Esophagus muscularis mucosa (tissue), 2 donors: ENCODE results near the gene TMEM47.

Experiments used
- EP300 ChIP-seq: sonication (generic); formaldehyde crosslinking; IDR thresholded peaks from one replicate; pipeline ENCODE4 v1.6.1; 2017; ENCODE audit warnings: antibody characterized with exemption
- POLR2A ChIP-seq: fragments of 450-650 bp; IDR thresholded peaks from one replicate; pipeline ENCODE4 v1.6.1; 2017; ENCODE audit warnings: antibody characterized with exemption, moderate library complexity, mild to moderate bottlenecking, low read depth

GRCh38 chrX:34598362-34598761 lies 58.7 kb downstream of the TMEM47 start:
- TF ChIP-seq EP300: no peak
- TF ChIP-seq POLR2A: no peak
